HG03064 (cell line): Measurements from ENCODE around the gene PAFAH2.

Experiments used
- ATAC-seq: cut with Tn5 transposase; IDR thresholded peaks from one replicate; pipeline ENCODE4 v1.9.1; 2021; ENCODE audit warnings: low read depth; ENCODE audit not compliant: unreplicated experiment

Gene PAFAH2

DNA sequence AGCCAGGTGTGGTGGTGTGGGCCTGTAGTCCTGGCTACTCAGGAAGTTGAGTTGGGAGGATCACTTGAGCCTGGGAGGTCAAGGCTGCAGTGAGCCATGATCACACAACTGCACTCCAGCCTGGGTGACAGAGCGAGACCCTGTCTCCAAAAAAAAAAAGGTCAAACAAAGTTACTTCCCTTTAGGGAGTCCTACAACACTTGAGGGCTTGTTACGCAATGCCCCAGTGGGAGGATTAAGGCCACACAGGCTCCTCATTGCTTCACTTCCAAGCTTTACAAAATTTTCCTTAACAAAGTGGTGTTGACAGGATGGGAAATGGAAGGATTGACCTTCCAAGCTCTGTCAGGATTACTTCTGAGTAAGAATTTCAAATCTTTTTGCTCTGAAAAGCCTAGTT lies 17.5 kb upstream of the PAFAH2 start:
- no peak for ATAC-seq

DNA sequence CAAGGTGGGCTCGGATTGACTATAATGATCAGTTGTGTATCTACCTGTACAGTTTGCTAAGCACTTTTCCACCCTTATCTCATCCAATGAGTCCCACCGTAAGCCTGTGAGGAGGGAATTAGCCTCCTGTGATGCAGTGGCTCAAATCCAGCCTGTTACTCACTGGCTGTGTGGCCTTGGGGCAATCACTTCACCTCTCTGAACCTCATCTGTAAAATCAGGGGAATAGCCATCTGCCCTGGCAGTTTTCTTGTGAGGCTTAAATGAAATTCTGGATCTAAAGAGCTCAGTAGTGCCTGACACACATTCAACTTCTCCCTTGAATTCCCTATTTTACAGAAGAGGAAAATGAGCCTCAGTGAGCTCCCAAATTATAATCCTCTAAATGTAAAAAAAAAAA lies 16.3 kb upstream of the PAFAH2 start:
- no peak for ATAC-seq

DNA sequence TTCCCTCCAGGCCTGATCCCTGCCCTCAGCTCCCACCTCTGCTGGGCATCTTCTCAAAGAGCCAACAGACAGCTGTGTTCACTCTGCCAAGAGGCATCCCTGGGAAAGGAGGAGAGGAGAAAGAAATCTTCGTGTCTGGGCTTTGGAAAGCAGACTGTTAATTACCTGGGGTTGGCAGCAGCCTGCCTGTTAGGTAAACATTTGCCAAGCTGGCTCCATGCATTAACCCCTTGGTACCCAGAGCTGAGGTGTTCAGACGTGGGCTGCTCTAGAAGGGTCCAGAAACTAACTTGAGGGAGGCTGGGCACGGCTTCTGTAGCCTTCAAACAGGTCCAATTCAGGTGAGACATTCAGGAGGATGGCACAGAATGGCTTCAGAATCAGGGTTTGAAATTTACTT lies 15.0 kb upstream of the PAFAH2 start:
- no peak for ATAC-seq

DNA sequence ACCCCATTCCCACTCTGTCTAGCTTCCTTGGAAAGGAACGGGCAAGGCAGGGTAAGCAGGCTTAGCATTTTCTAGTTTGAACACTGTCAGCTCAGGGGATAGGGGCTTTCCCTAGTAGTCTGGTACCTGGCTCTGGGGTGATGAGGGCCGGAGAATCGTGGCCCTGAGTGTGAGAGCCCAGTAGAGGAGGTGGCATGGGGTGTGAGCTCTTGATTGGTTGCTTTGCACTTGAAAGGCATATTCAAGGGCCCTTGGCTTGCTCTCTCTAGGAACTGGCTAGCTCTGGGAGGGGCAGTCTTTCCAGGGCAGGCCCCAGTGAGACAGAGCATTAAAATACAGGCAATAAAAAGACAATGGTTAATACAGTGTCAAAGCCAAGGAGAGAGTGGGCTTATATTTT lies 13.0 kb upstream of the PAFAH2 start:
- ATAC-seq, result no peak

DNA sequence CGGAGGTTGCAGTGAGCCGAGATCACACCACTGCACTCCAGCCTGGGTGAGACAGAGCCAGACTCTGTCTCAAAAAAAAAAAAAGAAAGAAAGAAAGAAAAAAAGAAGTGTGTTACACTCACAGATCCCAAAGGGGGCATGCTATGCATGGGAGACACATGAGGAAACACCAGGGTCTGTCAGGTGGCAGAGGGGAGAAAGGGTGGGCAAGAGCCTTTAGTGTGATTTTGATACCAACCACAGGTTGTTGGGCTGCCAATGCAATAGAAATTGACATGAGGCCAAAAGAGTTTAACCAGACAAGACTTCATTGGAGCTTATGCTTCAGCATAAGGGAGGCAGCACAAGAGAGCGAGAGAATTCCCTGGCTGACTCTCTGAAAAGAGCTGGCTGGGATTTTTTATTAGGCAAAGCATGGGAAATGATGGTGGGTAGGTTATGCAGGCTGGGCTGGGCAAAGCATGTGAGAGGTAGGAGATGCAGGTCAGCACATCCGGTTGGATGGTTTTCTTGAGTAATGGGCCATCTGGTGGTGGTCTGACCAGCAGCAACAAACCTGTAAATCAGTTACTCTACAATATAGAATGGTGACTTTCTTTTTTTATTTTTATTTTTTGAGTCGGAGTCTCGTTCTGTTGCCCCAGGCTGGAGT lies 12.1 kb upstream of the PAFAH2 start:
- ATAC-seq, result no peak

DNA sequence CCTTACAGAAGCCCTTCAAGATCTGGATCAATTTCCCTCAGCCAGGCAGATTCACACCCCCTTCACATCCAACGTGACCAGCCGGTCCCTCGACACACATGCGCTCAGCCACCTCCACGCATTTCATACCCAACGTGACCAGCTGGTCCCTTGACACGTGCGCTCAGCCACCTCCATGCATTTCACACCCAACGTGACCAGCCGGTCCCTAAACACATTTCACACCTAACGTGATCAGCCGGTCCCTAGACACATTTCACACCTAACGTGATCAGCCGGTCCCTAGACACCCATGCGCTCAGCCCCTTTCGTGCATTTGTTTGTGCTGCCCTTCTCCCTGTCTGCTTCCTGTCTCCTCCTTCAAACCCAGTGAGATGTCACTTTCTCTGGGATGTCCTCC lies 8.8 kb upstream of the PAFAH2 start:
- ATAC-seq, result no peak

DNA sequence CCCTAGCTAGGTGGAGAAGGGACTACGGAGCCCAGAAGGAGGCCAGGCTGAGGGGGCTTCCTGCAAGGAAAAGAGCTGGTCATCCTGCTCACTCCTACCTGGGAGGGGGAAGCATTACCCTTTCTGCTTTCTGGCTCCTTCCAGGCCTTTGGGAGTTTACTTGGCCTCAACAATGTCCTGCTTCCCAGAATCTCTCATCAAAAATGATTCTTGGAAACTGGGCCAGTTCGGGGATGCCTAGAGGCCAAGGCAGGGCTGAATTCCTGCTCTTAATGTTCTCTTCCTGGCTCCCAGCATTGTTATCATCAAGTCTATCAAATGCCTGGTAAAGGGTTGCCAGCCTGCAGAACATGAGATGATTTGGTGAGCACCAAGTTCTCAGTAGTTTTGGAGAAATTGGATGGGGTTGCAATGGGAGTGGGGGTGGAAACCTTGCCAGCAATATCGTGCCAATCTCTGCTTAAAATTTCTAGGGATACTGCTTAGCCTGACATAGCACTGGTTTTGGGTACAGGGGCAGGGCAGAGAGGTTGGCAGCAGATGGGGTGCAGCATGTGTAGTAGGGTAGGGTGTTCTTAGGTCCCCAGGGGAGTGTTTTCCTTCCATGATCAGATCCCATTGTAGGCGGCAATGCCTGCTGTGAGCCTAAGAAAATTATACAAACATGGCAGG lies 7.7 kb upstream of the PAFAH2 start:
- no peak for ATAC-seq

DNA sequence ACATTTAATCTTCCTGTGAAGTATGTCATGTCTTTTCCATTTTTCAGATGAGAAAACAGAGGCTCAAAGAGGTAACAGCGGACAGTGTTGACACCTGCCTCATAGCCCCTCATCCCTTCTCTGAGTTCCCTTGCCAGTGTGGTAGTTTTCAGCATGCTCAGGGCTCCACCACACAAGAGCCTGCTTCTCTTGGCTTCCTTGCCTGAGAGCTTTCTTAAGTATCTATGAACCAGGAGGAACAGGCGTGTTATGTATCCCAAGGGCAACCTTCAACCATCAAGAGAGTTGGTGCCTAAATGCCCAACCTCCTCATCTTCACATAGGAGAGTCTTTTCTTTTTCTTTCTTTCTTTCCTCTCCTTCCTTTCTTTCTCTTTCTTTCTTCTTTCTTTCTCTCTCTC lies 5.9 kb upstream of the PAFAH2 start:
- no peak for ATAC-seq

DNA sequence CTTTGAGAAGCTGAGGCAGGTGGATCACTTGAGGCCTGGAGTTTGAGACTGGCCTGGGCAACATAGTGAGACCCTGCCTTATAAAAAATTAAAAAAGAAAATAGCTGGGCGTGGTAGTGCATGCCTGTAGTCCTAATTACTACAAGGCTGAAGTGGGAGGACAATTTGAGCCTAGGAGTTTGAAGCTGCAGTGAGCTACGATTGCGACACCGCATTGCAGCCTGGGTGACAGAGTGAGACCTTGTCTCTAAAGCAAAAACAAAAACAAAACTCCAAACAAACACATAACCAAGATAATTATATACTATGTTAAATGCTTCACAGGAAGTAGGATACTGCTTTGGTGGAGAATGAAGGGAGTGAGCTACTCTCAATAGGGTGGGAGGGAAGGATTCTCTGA lies 5.4 kb upstream of the PAFAH2 start:
- ATAC-seq, result no peak

DNA sequence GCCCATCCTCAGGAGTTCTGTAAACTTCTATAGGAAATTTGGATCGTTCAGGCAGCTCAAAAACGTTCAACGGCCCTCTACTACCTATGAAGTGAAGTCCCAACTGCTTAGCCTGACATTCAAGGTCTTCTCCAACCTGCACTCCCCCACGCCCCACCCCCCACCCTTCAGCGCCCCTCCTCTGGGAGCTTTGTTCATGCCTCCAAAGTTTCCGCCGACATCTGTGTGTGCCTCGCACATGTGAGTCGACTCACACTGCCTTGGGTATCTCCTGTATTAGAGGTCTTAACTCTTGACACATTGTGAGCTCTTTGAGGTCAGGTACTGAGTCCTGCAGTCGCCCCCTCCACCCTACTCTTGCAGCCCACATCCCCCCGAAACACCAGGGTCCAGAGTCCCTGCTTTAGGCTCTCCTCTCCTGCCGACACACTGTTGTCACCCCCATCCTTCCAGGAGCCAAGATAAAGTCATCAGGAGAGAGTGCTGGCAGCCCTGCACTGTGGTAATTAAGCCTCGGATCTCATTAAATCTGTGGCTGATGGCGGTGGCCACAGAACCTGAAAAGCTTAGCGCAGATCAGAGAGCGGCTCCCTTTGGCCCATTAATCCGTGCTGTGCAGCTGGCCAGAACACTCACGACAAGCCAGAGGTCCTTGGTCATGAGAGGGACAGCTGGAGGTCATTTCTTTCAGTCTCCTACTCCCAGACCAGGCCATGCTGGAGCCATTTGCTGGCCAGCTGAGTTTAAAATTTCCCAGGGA lies 1.4 kb upstream of the PAFAH2 start:
- ATAC-seq, result no peak

DNA sequence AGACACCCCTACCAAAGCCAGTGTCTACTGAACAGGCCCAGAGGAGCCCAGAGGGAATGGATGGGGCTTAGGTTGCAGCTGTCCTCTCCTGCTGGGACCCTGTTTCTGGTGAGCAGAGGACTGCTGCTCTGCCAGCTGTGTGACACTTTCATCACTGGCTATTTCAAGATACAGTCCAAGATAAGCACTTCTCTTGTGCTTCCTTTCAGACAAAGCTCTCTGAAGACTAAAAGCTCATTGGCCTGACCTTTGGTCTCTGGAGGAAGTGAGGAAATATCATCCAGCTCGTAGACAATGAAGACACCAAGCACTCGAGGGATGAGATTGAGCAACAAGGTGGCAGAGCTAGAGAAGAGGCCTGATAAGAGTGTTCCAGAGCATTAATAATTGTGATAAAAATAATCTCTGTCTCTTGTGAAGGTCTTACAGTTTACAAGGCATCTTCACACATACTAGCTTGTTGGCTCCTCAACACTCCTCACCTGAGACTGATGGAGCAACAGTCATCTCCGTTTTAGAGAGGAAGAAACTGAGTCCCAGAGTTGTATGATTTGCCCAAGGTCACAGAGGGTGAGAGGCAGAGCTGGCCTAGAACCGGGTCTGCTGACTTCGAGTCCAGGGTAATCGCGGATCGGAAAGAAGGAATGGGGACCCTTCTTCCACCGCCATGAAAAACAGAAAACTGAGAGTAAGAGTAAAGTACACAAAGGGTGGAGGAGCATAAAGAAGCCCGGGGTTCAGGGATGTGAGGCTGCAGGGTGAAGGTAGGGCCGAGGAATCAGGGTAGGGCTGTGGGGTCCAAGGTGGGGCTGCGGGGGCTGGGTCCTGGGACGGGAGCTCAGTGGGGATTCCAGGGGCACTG lies 666 bp downstream of the PAFAH2 start:
- no peak for ATAC-seq

DNA sequence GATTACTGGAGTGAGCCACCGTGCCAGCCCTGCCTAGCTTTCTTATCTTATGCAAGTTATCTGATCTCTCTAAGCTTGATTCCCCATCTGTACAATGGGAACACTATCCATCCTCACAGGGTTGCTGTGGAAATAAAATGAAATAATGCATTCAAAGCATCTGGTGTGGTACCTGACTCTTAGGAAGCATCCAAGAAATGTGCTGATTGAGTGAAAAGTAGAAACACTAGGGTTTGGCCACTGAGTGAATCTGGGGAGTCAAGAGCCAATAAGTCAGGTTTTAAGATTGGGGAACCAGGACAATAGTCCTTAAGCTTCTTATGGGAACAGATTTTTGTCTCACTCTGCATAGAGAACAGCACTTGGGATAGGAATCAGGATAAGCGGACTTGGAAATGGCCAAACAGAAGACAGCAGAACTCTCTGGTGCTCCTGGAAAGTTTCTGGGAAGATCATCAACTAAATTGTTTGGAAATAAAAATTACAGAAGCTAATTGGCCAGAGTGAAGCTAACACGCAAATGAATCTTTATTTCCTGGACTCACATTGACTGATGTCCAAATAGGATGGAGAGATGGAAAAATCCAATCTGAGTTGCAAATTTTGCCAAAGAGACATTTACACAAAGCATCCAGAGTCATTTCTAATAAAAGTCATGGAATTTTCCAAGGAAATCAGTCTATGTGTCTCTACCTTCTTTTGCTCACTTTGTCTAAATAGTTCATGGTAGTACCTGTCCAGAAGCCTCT lies 3.3 kb downstream of the PAFAH2 start:
- ATAC-seq, result no peak

DNA sequence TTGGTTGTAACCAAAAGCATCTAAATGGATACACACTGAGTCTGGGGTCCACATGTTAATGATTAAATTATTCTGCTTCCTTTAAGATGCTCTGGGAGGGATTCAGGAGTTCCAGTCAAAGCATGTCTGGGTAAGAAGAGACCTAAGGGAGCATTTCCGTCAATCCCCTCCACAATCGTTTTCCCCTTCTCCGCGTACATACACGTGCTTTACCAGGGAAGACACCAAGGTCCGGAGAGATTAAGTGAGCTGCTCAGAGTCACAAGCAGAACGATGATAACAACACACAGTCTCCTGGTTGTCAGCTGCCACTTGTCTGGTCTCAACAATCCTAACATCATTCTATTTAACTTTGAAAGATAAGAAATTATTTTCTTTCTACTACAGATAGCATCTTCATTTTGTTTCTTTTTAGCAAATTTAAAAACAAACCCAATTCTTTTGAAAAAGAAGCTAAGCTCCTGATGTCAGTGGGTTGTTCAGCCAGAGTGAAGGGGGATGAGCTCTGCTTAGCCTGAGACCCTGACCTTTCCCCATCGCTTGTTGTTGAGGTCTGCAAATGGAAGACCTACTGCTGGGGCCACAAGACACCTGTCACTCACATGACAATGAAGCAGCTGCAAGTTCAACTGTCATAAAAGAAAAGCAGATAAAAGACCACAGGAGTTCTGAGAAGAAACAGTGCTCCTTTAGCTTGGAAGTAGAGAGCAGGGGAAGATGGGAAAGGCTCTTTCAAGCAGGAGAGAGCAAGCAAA lies 4.5 kb downstream of the PAFAH2 start:
- ATAC-seq, result no peak

DNA sequence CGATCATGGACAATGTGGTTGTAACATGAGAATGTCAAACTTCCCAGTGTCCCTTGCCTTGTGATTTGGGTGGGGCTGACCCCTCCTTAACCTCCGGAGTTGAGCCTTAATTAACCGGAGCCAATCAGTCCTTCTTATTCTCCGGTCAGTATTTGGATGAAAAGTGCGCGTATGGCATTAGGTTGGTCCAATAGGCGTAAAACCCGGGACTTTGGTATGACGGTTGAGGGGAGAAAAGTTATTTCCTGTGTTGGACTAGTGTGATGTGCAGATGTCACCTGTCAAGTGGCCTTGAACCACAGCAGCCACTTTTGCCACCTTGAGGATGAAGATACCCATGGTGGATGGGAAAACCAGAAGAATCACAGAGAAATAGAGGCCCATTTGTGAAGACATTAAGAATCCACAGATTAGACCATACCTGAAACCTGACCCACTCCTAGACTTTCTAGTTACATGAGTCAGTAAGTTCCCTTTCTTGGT lies 5.1 kb downstream of the PAFAH2 start:
- no peak for ATAC-seq

DNA sequence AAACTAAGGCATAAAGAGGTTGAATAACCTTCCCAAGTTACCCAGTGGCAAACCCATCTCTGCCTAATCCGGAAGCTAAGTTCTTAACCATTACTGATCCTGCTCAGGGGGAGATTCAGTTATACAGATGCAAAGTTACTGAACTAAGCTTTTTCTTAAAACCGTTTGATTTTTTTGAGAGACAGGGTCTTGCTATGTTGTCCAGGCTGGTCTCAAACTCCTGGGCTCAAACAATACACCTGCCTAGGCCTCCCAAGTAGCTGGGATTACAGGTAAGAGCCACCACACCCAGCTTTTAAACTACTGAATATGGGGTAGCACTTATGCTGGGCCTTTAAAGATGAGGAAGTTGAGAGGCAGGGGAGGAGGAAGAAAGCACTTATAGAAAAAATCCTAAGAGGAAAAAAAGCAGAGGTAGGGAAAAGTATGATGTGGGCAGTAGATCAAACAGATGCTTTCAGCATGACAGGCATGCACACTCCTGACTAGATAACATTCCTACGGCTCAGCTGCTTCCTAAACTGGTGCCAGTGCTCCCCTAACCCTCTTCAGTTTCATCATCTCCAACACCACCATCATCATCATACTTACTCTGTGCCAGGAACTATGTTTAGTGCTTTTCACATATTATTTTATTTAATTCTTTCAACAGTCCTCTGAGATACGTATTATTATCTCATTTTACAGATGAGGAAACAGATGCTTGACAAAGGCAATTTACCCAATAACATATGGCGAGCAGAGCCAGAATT lies 5.8 kb downstream of the PAFAH2 start:
- ATAC-seq, result no peak

DNA sequence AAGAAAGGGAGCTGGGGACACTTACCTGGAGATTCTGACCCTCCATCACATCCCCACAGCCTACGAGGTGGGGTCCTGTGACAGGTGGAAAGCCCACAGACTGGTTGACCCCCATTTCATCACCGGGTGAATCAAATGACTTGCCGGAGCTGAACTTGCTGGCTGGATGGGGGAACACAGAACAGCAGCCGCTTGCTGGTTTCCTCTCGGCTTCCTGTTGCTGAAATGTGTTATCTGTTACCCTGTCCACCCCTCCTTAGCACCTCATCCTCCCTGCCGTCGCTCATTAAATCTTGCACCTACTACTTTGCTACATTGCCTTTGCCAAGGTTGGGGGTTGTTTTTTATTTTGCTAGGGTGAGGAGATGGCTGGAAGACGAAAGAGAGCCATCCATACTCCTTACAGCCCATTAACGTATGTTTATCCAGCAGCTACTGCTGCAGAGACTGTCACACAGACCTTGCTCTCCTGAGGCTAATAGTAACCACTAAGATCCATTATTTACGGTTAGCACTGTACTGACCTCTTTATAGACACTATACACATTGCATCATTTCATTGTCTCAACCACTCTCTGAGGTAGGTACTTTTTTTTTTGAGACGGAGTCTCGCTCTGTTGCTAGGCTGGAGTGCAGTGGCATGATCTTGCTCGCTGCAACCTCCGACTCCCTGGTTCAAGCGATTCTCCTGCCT lies 7.0 kb downstream of the PAFAH2 start:
- no peak for ATAC-seq

DNA sequence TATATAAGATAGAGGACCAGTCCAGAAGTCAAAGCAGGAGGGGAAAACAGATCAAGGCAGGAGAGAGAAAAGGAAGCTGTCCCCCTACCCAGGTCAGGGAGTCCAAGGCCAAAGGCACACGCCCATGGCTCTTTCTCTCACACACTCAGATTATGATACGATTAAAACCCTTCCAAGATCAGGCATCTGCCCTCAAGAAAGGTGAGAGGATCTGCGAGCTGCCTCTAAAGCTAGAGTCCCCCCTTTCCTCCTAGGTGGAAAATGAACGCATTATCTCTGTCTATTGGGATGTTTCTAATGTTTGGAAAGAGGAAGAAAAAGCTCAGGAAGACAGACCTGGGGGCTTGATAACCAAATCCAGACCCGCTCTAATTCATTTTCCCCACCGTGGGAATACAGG lies 7.6 kb downstream of the PAFAH2 start:
- no peak for ATAC-seq
